HCT116 (cell line): ENCODE data around the gene G6PD.

Source experiments
- CBX3 ChIP-seq: IDR thresholded peaks from 2 replicates; pipeline ENCODE4 v1.6.1; 2012; ENCODE audit warnings: low read depth
- CEBPB ChIP-seq: IDR thresholded peaks from 2 replicates; pipeline ENCODE4 v1.6.1; 2012; ENCODE audit warnings: low read depth
- CTCF ChIP-seq, 3 experiments: fragments of 200-600 bp in 1 of 3; sonication (generic) in 1 of 3; IDR thresholded peaks in 2 of 3; conservative IDR thresholded peaks in 1 of 3; 2 replicates each; pipeline ENCODE4 v1.5.1; 2012 to 2017; ENCODE audit warnings: low read depth in 2 of 3, low read length in 2 of 3, antibody characterized with exemption in 1 of 3, borderline replicate concordance in 1 of 3, control low read depth in 1 of 3, mild to moderate bottlenecking in 1 of 3, mixed read lengths in 1 of 3, mixed run types in 1 of 3, moderate library complexity in 1 of 3; ENCODE audit not compliant: insufficient read depth in 1 of 3
- EZH2 ChIP-seq: fragments of 200-600 bp; sonication (generic); IDR thresholded peaks from 2 replicates; pipeline ENCODE4 v1.6.1; 2017; ENCODE audit warnings: antibody characterized with exemption, mixed run types
- EZH2phosphoT487 ChIP-seq: fragments of 200-600 bp; IDR thresholded peaks from 2 replicates; pipeline ENCODE4 v1.6.1; 2018; ENCODE audit warnings: antibody characterized with exemption, borderline replicate concordance
- JUND ChIP-seq: IDR thresholded peaks from 2 replicates; pipeline ENCODE4 v1.6.1; 2012
- MAX ChIP-seq: IDR thresholded peaks from 2 replicates; pipeline ENCODE4 v1.6.1; 2012
- POLR2A ChIP-seq: IDR thresholded peaks from 2 replicates; pipeline ENCODE4 v1.7.0; 2011; ENCODE audit warnings: borderline replicate concordance; ENCODE audit not compliant: insufficient read depth, insufficient read length; ENCODE audit errors: extremely low read depth
- POLR2AphosphoS5 ChIP-seq: IDR thresholded peaks from 2 replicates; pipeline ENCODE4 v1.6.1; 2011; ENCODE audit warnings: mild to moderate bottlenecking, low read depth, low read length, moderate library complexity
- RAD21 ChIP-seq: IDR thresholded peaks from 2 replicates; pipeline ENCODE4 v1.6.1; 2012; ENCODE audit warnings: low read depth, mild to moderate bottlenecking
- REST ChIP-seq: IDR thresholded peaks from 2 replicates; pipeline ENCODE4 v1.6.1; 2012; ENCODE audit warnings: low read depth

- TF ChIP-seq CTCF (IDR thresholded peaks at IDR 0.05 in 2 of 3, conservative IDR thresholded peaks at IDR 0.05 in 1 of 3; ENCODE audit: borderline replicate concordance in 1 of 3, insufficient read depth in 1 of 3, low read depth in 2 of 3, low read length in 2 of 3) (no peak), JUND (no peak), EZH2 (no peak), POLR2A (no peak), REST (no peak), POLR2AphosphoS5 (no peak), MAX (no peak), CBX3 (no peak), RAD21 (no peak), CEBPB (no peak), EZH2phosphoT487 (no peak)
Observed at GRCh38 chrX:154495472-154495922, 51.1 kb downstream of the G6PD start.
